K562 (cell line): ENCODE data around the gene BEST4. TPM values are rescaled to one million over a fixed set of nuclear protein-coding genes. Genes with fewer than 3 reads are reported as not detected.
A peak's percentile ranks its signal among the peaks of the same experiment; 100 is the strongest.

Experiments used
- ARID1B ChIP-seq: fragments of 450-650 bp; IDR thresholded peaks from 2 replicates; pipeline ENCODE4 v1.6.1; 2016; ENCODE audit warnings: antibody characterized with exemption, mild to moderate bottlenecking, inconsistent platforms
- HDAC6 ChIP-seq: IDR thresholded peaks from 2 replicates; pipeline ENCODE4 v1.6.1; 2012; ENCODE audit warnings: low read depth, mild to moderate bottlenecking, control low read depth, inconsistent platforms, low read length, moderate library complexity
- HMG20A ChIP-seq: fragments of 450-650 bp; formaldehyde crosslinking; conservative IDR thresholded peaks from 2 replicates; pipeline ENCODE4 v1.4.0; 2020; ENCODE audit warnings: mild to moderate bottlenecking, mixed read lengths
- MAFF ChIP-seq: IDR thresholded peaks from 2 replicates; pipeline ENCODE4 v1.6.1; 2012; ENCODE audit warnings: low read length, improper control_type of control experiment
- MTA2 ChIP-seq: fragments of 450-650 bp; IDR thresholded peaks from 2 replicates; pipeline ENCODE4 v1.6.1; 2016; ENCODE audit warnings: low read depth
- MXI1 ChIP-seq: IDR thresholded peaks from 2 replicates; pipeline ENCODE4 v1.6.1; 2011; ENCODE audit warnings: low read depth, mild to moderate bottlenecking, improper control_type of control experiment, low read length
- NCOR1 ChIP-seq: fragments of 450-650 bp; IDR thresholded peaks from 2 replicates; pipeline ENCODE4 v1.6.1; 2016; ENCODE audit warnings: mild to moderate bottlenecking, moderate library complexity
- NFIC ChIP-seq: fragments of 450-650 bp; IDR thresholded peaks from 2 replicates; pipeline ENCODE4 v1.6.1; 2017; ENCODE audit warnings: mild to moderate bottlenecking, inconsistent platforms
- POLR2H ChIP-seq: IDR thresholded peaks from 2 replicates; pipeline ENCODE4 v1.6.1; 2016; ENCODE audit warnings: missing genetic modification characterization, low read depth, mild to moderate bottlenecking, control low read depth, missing compliant biosample characterization, moderate library complexity
- POU5F1 ChIP-seq: fragments of 150-350 bp; IDR thresholded peaks from 2 replicates; pipeline ENCODE4 v1.6.1; 2014; ENCODE audit warnings: borderline replicate concordance, low read length, low read depth, mild to moderate bottlenecking; ENCODE audit not compliant: partially characterized antibody
- SNIP1 ChIP-seq: fragments of 450-650 bp; IDR thresholded peaks from 2 replicates; pipeline ENCODE4 v1.7.1; 2017; ENCODE audit warnings: low read depth, mild to moderate bottlenecking
- STAT5A ChIP-seq: IDR thresholded peaks from 2 replicates; pipeline ENCODE4 v1.6.1; 2012; ENCODE audit warnings: low read length, inconsistent platforms, borderline replicate concordance
- TEAD4 ChIP-seq, 2 experiments: sonication (generic) in 1 of 2; formaldehyde crosslinking in 1 of 2; IDR thresholded peaks; 2 replicates each; pipeline versions ENCODE4 v1.6.1 to v1.8.0; 2012 to 2022; ENCODE audit warnings: borderline replicate concordance in 1 of 2, inconsistent platforms in 1 of 2, low read length in 1 of 2, mild to moderate bottlenecking in 1 of 2, missing genetic modification reagents in 1 of 2
- THRAP3 ChIP-seq: fragments of 450-650 bp; IDR thresholded peaks from 2 replicates; pipeline ENCODE4 v1.6.1; 2016; ENCODE audit warnings: mild to moderate bottlenecking, inconsistent platforms, borderline replicate concordance
- TOE1 ChIP-seq, 2 experiments: fragments of 450-650 bp in 1 of 2; sonication (generic) in 1 of 2; formaldehyde crosslinking in 1 of 2; IDR thresholded peaks; 2 replicates each; pipeline versions ENCODE4 v1.7.1 to v1.8.0; 2016 to 2022; ENCODE audit warnings: borderline replicate concordance in 2 of 2, mild to moderate bottlenecking in 2 of 2, antibody characterized with exemption in 1 of 2, inconsistent platforms in 1 of 2, low read depth in 1 of 2, missing genetic modification reagents in 1 of 2, moderate library complexity in 1 of 2
- ZC3H11A ChIP-seq: IDR thresholded peaks from 2 replicates; pipeline ENCODE4 v1.6.1; 2012; ENCODE audit warnings: low read depth, low read length, improper control_type of control experiment
- ZC3H8 ChIP-seq: fragments of 450-650 bp; IDR thresholded peaks from 2 replicates; pipeline ENCODE4 v1.6.1; 2017
- ZNF76 ChIP-seq: fragments of 250-450 bp; sonication (Bioruptor Pico); IDR thresholded peaks from 2 replicates; pipeline ENCODE4 v1.4.0; 2020; ENCODE audit warnings: mild to moderate bottlenecking, moderate library complexity, borderline replicate concordance
- polyA plus RNA-seq, 8 experiments: library from polyadenylated mRNA; depleted of rRNA in 4 of 8; stranded (reverse) in 5 of 8; unstranded in 3 of 8; fragments of >200 nt; fragmentation: Nextera tagmentation in 2 of 8; fragmentation: Illumina TruSeq in 1 of 8; extraction: Ambion mirVana in 2 of 8; extraction: Trizol in 1 of 8; gene quantifications; 2 replicates each; pipeline versions ENCODE4 v1.2.1 to v1.2.3, GENCODE V29; 2011 to 2014; ENCODE audit warnings: inconsistent platforms in 1 of 8, missing spikeins in 1 of 8
- total RNA-seq, 7 experiments: library from RNA; depleted of rRNA in 6 of 7; stranded (reverse); fragments of >200 nt in 6 of 7; fragmentation: Illumina TruSeq in 2 of 7; extraction: Trizol in 2 of 7; gene quantifications; 2 replicates each; pipeline versions ENCODE4 v1.2.1 to v1.2.3, GENCODE V29; 2011 to 2021; ENCODE audit warnings: low replicate concordance in 1 of 7
- TF ChIP-seq, protein P1 (sequence below): fragments of 250-450 bp; sonication (Bioruptor Pico); IDR thresholded peaks from 2 replicates; pipeline ENCODE4 v1.5.0; 2021
- TF ChIP-seq, protein P2 (sequence below): fragments of 250-450 bp; sonication (Bioruptor Pico); IDR thresholded peaks from 2 replicates; pipeline ENCODE4 v1.4.0; 2020; ENCODE audit warnings: mild to moderate bottlenecking, moderate library complexity
- TF ChIP-seq, protein P3 (sequence below): fragments of 450-650 bp; formaldehyde crosslinking; IDR thresholded peaks from 2 replicates; pipeline ENCODE4 v1.4.0; 2020; ENCODE audit warnings: mild to moderate bottlenecking, moderate library complexity
- TF ChIP-seq, protein P4 (sequence below): fragments of 450-650 bp; IDR thresholded peaks from 2 replicates; pipeline ENCODE4 v1.6.1; 2016; ENCODE audit warnings: antibody characterized with exemption

The BEST4 gene
- total and polyA plus RNA-seq, 9 of the 15 experiments (the other 6 are each of a cell fraction or from before 2014, with no cell fraction given), result 0.07 to 0.11 TPM; not detected in 7

DNA sequence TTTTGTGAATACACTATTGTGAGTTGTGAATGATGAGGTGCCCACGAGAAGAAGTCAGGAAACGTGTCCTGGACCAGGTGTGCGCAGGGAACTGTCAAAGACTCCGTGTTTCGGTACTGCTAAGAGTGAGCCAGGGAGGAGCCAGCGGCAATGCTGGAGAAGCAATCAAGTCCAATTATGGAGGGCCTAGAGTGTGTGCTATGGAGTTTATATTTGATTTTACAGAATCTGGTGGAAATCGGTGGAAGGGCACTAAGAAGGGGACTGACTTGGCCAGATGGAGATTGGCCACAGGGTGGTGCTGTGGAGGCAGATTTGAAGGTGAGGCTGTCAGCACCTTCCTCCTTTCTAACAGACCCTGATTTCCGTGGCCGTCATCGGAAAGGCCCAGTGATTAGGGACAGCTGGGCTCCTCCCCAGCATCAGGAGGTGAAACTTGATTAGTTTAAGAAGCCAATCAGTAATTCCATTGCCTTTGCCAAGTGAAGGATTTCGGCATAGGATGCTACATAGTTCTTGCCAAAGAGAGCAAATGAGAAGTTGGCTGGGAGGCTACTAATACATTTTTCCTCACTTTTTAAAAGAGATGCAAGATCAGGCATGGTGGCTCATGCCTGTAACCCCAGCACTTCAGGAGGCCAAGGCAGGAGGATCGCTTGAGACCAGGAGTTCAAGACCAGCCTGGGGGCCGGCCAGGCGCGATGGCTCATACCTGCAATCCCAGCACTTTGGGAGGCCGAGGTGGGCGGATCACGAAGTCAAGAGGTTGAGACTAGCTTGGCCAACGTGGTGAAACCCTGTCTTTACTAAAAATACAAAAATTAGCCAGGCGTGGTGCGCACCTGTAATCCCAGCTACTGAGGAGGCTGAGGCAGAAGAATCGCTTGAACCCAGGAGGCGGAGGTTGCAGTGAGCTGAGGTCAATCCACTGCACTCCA lies 48.0 kb upstream of the BEST4 start (continued):
- TF ChIP-seq TOE1 (IDR thresholded peaks at IDR 0.05; ENCODE audit: borderline replicate concordance), result peak; percentile 18; the same call in 1 of the 2 replicates
- no peak for TF ChIP-seq TOE1 (CRISPR knock-in tag; IDR thresholded peaks at IDR 0.05; ENCODE audit: borderline replicate concordance, low read depth)
- TF ChIP-seq SNIP1, result no peak
- TF ChIP-seq, protein P1, sequence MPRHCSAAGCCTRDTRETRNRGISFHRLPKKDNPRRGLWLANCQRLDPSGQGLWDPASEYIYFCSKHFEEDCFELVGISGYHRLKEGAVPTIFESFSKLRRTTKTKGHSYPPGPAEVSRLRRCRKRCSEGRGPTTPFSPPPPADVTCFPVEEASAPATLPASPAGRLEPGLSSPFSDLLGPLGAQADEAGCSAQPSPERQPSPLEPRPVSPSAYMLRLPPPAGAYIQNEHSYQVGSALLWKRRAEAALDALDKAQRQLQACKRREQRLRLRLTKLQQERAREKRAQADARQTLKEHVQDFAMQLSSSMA (CRISPR knock-in tag), result no peak
- TF ChIP-seq MTA2, result no peak
- TF ChIP-seq, protein P2, sequence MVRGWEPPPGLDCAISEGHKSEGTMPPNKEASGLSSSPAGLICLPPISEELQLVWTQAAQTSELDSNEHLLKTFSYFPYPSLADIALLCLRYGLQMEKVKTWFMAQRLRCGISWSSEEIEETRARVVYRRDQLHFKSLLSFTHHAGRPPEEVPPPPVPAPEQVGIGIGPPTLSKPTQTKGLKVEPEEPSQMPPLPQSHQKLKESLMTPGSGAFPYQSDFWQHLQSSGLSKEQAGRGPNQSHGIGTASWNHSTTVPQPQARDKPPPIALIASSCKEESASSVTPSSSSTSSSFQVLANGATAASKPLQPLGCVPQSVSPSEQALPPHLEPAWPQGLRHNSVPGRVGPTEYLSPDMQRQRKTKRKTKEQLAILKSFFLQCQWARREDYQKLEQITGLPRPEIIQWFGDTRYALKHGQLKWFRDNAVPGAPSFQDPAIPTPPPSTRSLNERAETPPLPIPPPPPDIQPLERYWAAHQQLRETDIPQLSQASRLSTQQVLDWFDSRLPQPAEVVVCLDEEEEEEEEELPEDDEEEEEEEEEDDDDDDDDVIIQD (CRISPR knock-in tag), result 0 out of 2 replicates have a peak, but pooled peaks have one; percentile 50
- TF ChIP-seq NFIC, result 0 out of 2 replicates have a peak, but pooled peaks have one; percentile 18
- TF ChIP-seq MXI1, result no peak
- TF ChIP-seq THRAP3, result no peak
- TF ChIP-seq ZC3H11A, result no peak
- TF ChIP-seq MAFF, result 0 out of 2 replicates have a peak, but pooled peaks have one; percentile 30
- TF ChIP-seq ZC3H8, result no peak
- TF ChIP-seq, protein P3, sequence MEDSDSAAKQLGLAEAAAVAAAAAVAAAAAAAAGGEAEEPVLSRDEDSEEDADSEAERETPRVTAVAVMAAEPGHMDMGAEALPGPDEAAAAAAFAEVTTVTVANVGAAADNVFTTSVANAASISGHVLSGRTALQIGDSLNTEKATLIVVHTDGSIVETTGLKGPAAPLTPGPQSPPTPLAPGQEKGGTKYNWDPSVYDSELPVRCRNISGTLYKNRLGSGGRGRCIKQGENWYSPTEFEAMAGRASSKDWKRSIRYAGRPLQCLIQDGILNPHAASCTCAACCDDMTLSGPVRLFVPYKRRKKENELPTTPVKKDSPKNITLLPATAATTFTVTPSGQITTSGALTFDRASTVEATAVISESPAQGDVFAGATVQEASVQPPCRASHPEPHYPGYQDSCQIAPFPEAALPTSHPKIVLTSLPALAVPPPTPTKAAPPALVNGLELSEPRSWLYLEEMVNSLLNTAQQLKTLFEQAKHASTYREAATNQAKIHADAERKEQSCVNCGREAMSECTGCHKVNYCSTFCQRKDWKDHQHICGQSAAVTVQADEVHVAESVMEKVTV (CRISPR knock-in tag), result peak; percentile 49
- TF ChIP-seq HDAC6, result no peak
- no peak for TF ChIP-seq NCOR1
- TF ChIP-seq STAT5A, result 0 out of 2 replicates have a peak, but pooled peaks have one; percentile 27
- peak; percentile 55; the same call in 1 of the 2 replicates for TF ChIP-seq TEAD4 (IDR thresholded peaks at IDR 0.05; ENCODE audit: low read length)
- no peak for TF ChIP-seq TEAD4 (CRISPR knock-in tag; IDR thresholded peaks at IDR 0.05; ENCODE audit: borderline replicate concordance)
- no peak for TF ChIP-seq POU5F1
- TF ChIP-seq ZNF76 (CRISPR knock-in tag), result no peak
- no peak for TF ChIP-seq HMG20A (CRISPR knock-in tag)
- TF ChIP-seq POLR2H (tag), result no peak
- no peak for TF ChIP-seq ARID1B
- TF ChIP-seq, protein P4, sequence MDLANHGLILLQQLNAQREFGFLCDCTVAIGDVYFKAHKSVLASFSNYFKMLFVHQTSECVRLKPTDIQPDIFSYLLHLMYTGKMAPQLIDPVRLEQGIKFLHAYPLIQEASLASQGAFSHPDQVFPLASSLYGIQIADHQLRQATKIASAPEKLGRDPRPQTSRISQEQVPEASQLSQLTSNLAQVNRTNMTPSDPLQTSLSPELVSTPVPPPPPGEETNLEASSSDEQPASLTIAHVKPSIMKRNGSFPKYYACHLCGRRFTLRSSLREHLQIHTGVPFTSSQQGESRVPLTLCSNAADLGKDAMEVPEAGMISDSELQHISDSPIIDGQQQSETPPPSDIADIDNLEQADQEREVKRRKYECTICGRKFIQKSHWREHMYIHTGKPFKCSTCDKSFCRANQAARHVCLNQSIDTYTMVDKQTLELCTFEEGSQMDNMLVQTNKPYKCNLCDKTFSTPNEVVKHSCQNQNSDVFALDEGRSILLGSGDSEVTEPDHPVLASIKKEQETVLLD, result no peak
